Middle frontal gyrus (tissue), 1 donor: ENCODE measurements around the gene AHNAK.
"Not testable (repeated sequence)": the region's sequence is repeated elsewhere in the genome, so short reads cannot be mapped to it uniquely, and the experiment has no call there.

Source experiments
- DNase-seq: peaks from one replicate; pipeline ENCODE4 v3.0.0-alpha.2; 2015; ENCODE audit warnings: low spot score; ENCODE audit errors: extremely low spot score

Gene AHNAK

DNA sequence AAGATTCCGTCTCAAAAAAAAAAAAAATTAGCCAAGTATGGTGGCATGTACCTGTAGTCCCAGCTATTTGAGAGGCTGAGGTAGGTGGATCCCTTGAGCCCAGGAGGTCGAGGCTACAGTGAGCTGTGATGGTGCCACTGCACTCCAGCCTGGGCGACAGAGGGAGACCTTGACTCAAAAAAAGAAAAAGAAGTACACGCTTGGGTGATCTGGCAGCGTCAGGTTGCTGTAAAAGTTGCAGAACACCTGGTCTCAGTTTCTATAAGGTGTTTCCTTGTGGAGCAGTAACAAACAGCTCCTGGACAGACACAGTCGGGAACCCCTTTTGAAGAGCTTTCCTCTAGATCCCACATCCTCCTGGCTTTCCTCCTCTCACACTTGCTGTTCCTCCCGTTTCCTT, 82.0 kb downstream of the AHNAK start:
- DNase-seq: no peak

DNA sequence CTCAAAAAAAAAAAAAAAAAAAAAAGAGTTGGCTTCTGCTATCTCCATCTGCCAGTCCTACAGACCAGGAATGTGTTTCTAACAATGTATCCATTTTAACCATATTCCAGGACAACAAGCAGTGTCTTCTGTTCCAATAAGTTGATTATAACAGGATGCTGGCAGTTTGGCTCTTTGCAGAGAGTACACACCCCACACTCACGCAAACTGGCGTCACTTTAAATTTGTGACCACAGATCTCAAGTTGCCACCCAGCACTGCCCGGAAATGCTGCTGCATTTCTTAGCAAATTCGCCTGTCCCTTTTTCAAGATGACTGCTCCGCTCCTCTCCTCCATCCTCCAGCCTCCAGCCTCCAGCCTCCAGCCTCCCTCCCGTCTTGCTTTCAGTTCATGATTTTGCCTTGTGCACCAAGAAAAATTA, 83.5 kb downstream of the AHNAK start:
- DNase-seq: no peak

DNA sequence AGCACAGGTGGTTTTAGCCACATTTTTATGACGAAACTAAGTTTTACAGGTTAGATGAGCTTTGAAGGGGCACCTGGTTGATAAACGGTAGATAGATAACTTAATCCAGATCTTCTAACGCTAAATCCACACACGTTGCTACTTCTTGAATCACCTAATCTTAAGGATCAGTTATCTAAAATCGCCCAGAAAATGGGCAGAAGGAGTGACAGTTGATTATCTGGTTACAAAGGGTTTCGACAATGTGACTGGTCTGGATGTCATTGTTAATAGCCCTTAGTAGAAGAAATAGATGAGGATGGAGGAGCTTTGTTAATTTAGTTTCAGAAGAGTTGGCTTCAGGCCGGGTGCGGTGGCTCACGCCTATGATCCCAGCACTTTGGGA, 84.1 kb downstream of the AHNAK start:
- no peak for DNase-seq

DNA sequence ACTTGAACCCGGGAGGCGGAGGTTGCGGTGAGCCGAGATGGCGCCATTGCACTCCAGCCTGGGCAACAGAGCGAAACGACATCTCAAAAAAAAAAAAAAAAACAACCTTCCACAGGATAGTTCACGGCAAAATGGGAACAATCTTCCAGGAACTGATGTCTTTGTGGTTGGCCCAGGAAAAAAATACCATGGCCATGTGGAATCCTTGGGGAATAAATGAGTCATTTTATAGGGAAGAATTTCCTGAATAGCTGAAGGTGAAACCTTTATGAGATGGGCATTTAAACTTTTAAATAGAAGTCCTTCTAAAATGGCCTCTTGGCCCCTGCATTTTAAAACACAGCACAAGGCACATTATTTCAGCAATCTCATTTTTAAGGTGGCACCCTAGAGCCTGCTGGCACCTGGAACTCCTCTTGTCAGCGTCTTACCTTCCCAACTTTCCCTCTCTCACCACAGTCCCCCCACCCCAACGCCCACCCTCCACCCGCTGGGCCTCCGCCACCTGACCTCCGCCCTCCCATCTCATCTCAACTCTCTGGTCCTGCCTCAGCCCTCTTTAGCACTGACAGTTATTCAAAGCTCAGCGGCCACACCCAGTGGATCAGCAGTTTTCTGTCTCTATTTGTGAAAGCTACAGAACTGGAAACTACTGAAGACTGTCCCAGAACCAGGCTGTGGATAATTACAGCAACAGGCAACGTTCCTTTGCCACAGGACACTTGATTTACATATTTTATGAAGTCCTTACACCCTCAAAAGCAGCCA, 84.7 kb downstream of the AHNAK start:
- no peak for DNase-seq

DNA sequence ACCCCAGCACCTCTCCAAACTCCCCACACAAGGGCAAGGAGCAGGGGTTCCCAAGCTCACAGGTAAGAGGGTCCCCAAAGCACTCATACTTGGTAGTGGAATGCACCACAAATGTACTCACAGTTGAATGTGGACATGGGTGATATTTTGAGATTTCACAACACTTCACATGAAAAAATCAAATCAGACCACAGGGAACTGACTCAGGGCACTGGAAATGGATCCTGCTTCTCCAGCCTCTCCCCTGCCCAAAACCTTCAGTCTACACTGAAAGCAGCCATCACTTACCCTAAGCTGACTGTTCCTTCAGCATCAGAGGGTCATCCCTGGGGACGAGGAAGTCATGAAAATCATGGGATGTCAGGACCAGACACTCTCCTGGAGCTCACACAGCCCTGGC, 87.5 kb downstream of the AHNAK start:
- DNase-seq: no peak

DNA sequence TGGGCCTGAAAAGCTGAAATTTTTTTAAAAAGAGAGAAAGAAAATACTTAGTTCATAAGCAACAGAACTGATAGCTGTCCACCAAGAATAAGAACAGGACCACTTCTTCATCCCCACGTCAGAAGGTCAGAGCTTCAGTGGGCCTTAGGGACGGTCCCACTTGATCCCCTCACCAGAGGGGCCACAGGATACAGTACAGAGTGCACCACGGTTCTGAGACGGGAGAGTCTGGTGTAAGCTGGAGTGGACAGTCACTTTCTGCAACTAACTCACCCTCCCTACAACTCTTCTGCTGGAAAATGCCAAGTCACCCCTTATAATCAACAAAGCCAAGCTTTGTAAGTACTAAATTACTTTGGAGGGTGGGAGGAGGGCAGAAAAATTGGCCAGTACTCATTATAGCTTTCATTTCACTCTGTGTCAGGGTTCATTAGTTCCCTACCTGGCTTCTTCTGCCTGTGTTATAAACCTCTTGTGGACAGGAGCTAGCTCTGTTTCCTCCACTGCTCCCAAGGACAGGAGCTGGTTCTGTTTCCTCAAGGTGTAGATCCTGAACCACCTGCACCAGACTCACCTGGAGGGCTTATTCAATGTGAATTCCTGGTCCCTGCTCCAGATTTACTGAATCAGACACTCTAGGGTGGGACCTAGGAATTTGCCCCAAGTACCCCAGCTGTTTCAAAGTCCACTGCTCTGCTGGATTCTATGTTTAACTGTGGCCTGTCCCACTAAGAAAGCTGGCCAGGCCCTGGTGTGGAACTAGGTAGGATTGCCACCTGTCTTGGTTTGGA, 88.2 kb downstream of the AHNAK start:
- no peak for DNase-seq

DNA sequence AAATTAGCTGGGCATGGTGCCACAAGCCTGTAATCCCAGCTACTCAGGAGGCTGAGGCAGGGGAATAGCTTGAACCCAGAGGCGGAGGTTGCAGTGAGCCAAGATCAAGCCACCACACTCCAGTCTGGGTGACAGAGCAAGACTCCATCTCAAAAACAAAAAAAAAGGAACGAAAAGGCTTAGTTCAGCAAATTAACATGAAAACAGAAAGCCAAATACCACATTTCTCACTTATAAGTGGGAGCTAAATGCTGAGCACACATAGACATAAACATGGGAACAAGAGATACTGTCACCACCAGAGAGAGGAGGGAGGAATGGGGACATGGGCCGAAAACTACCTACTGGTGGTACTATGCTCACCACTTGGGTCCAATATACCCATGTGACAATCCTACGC, 89.1 kb downstream of the AHNAK start:
- DNase-seq: no peak

DNA sequence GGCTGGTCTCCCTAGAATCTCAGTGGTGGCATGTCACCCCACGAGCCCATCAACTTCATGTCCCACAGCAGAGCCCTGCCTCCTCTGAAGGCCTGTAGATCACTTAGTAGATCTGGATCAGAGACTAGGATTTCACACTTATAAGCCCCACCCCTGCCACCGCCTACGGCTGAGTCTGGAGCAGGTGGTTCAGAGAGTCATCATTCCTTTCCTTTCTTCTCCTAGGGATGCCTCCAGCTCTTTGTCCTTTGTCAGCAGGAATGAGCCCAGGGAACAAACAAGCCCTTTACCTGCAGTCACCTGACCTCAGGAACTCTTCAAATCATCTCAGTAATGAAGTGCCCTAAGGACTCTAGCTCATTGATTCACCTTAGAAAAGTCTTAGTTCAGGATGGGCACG, 90.0 kb downstream of the AHNAK start:
- no peak for DNase-seq

DNA sequence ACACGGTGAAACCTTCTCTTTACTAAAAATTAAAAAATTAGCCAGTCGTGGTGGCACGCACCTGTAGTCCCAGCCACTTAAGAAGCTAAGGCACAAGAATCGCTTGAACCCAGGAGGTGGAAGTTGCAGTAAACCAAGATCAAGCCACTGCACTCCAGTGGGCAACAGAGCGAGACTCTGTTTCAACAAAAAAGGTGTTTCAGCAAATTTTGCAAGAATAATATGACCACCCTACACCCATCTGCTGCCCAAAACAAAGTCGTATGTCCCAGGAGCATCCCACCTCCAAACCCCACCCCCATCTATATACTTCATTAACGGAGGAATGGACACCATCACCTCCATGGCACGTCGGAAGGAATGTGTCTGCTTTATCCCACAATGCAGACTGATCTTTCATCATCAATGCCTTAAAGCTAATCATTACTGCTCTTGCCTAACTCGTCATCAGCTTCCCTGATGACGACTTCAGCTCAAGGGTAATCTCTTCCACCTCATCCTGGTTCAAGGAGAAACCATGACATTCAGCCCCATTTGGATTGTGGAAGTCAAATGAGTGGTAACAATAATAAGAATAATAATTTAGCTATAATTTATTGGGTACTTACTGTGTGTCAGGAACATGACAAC, 93.7 kb downstream of the AHNAK start:
- DNase-seq: no peak

DNA sequence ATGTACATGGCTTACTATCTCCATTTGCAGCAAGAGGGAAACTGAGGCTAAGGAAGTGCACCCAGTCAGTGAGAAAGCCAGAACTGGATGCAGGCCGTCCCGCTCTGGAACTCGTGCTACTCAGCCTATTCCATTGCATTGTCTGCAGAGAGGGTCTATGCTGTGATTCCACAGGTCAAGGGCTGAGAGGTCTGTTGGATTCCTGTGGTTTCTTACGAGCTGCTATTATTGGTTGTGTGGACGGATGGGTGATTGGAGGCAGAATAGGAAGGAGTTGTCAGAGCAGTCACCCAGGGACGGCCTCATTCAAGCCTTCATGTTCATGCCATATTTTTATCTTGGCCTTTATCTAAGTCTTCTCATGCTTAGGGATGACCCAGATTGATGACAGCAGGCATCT, 94.3 kb downstream of the AHNAK start:
- DNase-seq: no peak

DNA sequence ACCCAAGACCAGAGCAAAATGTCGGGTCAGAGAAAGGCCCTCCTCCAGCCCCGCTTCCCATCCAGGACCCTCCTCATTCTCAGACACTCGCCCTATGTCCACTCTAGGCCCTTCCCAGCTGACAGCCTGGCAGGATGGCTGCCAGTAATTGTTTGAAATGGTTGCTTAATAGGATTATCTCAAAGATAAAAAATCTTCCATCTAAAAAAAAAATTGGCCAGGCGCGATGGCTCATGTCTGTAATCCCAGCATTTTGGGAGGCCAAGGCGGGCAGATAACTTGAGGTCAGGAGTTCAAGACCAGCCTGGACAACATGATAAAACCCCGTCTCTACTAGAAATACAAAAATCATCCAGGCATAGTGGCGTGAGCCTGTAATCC, 95.4 kb downstream of the AHNAK start:
- no peak for DNase-seq

DNA sequence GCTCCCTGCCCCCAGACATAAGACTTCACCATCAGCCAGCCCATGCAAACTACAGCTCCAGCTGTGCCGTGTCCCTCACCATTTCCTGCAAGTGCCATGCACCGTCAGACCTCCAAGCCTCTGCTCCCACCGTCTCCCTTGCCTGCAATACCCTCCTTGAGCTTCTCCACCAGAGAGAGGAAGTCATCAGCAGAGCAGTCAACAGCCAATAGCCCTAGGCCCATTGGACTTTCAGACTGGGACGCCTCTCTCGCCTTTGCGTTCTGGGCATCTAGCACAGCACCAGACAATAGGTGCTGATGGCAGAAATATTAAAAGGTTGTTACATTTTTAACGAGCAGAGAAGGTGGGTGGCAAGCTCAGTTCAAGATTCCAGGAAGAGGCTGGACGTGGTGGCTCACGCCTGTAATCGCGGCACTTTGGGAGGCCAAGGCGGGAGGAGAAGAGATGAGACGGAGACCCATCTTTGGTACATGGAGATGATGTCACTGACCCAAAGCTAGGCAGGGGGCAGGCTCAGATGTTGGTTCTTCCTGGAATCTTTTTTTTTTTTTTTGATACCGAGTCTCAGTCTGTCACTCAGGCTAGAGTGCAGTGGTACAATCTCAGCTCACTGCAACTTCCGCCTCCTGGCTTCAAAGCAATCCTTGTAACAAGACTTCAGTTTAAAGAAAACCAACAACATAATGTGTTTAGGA, 95.9 kb downstream of the AHNAK start:
- no peak for DNase-seq

DNA sequence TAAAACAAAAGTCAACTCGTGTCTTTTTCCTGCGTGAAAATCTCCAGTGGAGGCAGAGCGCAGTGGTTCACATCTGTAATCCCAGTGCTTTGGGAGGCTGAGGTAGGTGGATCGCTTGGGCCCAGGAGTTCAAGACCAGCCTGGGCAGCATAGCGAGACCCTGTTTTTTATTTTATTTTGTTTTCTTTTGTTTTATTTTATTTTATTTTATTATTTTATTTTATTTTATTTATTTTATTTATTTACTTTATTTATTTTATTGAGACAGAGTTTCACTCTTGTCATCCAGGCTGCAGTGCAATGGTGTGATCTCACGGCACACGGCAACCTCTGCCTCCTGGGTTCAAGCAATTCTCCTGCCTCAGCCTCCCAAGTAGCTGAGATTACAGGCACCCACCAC, 96.7 kb downstream of the AHNAK start:
- not testable (repeated sequence) for DNase-seq

DNA sequence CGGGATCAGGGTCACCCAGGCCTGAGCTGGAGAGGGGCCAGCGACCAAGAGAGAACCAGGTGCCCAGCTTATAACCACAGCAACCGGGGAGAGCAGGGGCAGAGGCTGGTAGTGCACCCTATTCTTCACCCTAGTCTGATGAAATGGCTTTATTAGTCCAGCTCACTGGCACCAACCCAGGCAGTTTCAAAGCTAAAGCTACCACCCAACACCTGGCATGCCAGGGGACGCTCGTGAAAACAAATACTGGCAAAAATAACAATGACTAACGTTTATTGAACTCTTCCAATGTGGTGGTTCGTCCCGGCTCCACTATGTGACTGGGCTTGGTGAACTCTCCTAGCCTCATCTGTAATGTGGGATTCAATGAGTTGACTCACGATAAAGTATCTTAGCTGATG, 97.2 kb downstream of the AHNAK start:
- DNase-seq: no peak

DNA sequence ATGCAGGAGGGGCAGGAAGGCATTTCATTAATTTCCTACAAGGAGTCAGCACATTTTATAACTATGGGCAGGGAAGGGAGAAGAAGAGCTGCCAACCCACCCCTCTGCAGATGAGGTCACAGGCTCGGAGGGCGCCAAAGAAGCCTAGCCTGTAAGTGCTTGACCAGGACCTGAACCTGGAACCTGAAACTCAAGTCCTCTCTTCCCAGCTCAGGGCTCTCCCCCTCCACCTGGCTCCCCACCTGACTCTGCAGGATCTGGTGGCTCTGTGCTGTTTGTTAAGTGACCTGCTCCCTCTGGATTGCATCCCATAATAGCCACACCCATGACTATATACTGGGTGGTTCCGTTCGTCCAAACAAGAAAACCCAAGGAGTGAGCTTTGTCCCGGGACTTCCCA, 100.5 kb downstream of the AHNAK start:
- no peak for DNase-seq

DNA sequence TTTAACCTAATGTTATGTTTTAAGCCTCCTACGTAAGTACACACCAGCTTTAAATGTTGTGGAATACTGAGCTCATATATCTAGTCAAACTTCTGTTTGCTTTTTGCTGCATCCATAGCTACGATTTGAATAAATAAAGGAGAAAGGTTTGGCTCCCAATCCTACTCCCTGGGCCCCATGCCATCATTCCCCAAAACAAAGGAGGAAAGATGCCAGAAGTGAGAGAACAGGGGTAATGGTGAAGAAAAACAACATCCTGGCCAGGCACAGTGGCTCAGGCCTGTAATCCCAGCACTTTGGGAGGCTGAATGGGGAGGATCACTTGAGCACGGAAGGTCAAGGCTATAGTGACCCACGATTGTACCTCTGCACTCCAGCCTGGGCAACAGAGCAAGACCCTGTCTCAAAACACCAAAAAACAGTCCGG, 101.3 kb downstream of the AHNAK start:
- no peak for DNase-seq

DNA sequence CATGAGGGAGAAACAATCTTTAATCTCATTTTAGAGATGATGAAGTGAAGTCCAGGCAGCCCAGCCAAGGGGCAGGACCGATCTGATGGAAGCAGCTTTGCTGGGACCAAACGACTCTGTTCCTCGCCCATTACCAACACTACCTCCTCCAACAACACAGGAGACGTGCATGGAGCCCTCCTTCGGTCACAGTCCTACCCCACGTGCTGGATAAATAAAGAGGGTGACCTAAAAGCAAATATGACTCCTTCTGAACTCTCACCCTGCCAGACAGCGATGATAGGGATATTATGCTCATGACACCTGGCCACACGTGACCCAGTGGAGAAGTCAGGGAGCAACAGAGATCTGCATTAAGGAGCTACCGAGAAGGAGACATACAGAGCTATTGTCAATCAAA, 101.8 kb downstream of the AHNAK start:
- no peak for DNase-seq

DNA sequence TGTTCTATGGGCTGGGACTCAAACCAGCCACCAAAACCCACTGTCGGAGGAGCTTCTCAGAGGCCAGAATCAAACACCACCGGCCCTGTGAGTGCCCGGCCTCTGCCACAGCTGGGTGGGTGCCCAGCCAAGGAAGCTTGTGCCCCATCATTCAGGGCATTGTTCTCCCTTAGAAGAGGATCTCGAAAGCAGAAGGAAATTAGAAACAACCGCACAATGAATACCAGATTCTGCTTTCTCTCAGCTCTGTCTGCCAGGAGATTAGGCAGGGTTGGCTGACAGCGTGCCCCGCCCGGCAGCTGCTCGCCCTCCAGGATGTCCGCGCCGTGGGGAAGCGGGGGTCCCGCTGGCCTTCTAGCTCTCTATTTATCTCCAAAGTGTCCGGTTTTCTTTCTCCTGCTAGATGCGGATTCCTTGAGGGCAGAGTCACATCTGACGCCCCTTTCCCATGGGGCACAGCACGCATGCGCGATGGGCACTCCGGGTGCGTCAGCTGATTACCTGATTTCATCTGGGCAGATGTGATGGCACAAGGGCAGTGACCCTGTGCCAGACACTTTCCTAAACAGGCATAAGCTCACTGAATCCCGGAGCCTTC, 102.3 kb downstream of the AHNAK start:
- DNase-seq: peak; percentile 25

DNA sequence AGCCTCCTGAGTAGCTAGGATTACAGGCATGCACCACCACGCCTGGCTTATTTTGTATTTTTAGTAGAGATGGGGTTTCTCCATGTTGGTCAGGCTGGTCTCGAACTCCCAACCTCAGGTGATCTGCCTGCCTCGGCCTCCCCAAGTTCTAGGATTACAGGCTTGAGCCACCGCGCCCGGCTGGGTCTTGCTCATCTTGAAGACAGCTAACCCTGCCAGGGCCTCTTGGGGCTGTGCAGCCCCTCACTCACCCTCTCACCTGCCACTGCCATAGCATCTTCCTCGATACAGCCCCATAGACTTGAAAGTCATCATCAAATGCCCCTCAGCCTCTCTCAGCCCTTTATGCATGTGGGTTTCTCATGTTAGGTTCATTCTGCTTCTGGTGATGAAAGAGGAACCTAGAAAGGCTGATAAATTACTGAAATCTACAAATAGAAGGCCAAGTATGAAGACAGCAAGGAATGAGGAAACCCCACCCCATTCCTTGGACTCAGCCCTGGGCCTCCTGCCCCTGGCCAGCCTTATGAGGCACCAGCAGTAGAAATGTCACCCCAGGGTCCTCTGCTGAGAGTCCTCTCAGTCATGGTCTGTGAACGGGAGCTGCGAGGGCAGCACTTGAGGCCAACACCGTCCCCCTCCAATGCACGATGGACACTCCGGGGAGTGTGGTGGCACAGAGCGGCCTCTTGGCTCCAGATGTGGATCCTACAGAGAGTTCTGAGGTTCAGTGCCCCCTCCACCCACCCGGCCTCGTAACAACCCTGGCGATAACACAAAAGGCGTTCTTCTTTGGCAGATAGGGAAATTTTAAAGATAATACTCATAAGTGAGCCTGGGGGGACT, 103.0 kb downstream of the AHNAK start:
- DNase-seq: no peak

DNA sequence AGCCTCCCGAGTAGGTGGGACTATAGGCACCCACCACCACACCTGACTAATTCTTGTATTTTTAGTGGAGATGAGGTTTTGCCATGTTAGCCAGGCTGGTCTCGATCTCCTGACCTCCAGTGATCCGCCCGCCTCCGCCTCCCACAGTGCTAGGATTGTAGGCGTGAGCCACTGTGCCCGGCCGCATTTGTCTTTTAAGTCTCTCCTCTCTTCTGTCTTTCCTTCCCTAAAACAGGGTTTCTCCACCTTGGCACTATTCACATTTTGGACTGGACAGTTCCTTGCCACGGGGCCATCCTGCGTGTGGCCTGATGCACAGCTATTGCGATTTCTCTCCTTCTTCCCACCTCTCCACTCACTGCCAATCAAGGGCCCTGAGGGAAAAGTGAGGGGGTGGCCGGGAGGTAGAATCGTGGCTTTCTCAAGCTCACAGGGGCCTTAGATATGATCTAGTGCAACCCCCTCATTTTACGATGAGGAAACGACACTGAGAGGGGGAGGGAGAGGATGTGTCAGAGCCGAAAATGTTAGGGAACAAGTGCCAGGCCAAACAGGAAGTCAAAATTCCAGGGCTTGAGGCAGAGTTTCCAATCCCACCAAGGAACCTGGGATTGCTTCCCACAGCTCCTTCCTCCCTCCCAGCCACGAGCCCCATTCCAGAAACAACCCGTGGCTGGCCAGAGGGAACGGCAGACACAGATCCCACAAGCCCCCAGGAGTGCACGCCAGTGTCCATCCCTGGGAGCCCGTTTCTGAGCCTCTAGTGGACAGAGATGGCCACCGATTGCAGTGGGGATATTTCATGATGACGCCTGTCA, 106.6 kb downstream of the AHNAK start:
- DNase-seq: no peak
